Endothelial cell of umbilical vein (primary cell): Measurements from ENCODE around the gene NALCN. TPM values are rescaled to one million over a fixed set of nuclear protein-coding genes. Genes with fewer than 3 reads are reported as not detected.

Source experiments
- BruUV-seq: library from RNA; stranded (reverse); fragments of 400-500 nt; replicated peaks from 2 replicates; lab custom pipeline; 2021; lab: Mats Ljungman, UMichigan
- CTCF ChIA-PET: fragments of 300-600, 350-600 bp; sonication (Branson Sonifier 250); formaldehyde crosslinking; loops from one replicate; lab custom pipeline; 2021; ENCODE audit warnings: antibody characterized with exemption, inconsistent platforms; lab: Charles Lee
- POLR2A ChIA-PET: fragments of 300-600, 350-600 bp; sonication (Branson Sonifier 250); formaldehyde crosslinking; loops from one replicate; lab custom pipeline; 2021; ENCODE audit warnings: antibody characterized with exemption, inconsistent platforms; lab: Charles Lee
- DNase-seq: peaks from one replicate; pipeline ENCODE4 v3.0.0-alpha.2; 2011; ENCODE audit warnings: low read depth, low spot score
- FAIRE-seq: peaks from 2 replicates; lab custom pipeline; 2011; peaks lifted over from hg19 to GRCh38; lab: Jason Lieb, UNC
- H2AFZ ChIP-seq: 2 replicates; pipeline ENCODE4 v1.6.0; 2012; ENCODE audit warnings: low read depth, low read length, control low read depth, inconsistent platforms
- H3K27ac ChIP-seq: 2 replicates; pipeline ENCODE4 v1.5.1; 2011; ENCODE audit warnings: low read depth, mild to moderate bottlenecking, control low read depth, low read length, moderate library complexity; ENCODE audit not compliant: insufficient read depth
- H3K27me3 ChIP-seq, 2 experiments: 2 replicates each; pipeline versions ENCODE4 v1.6.0 to v1.6.1; 2011; ENCODE audit warnings: low read length in 2 of 2, mixed read lengths in 1 of 2; ENCODE audit not compliant: control insufficient read depth in 2 of 2, insufficient read depth in 2 of 2
- H3K36me3 ChIP-seq, 2 experiments: 2 replicates in 1 of 2; 3 replicates in 1 of 2; pipeline ENCODE4 v1.5.1; 2011; ENCODE audit warnings: low read length in 2 of 2, mild to moderate bottlenecking in 1 of 2, moderate library complexity in 1 of 2; ENCODE audit not compliant: control insufficient read depth in 2 of 2, insufficient read depth in 2 of 2; ENCODE audit errors: extremely low read depth in 1 of 2
- H3K4me1 ChIP-seq: 3 replicates; pipeline ENCODE4 v1.5.1; 2011; ENCODE audit warnings: mild to moderate bottlenecking, low read length; ENCODE audit not compliant: control insufficient read depth, insufficient read depth; ENCODE audit errors: extremely low read depth
- H3K4me2 ChIP-seq: 2 replicates; pipeline ENCODE4 v1.6.1; 2011; ENCODE audit warnings: low read length, control low read depth, mixed read lengths; ENCODE audit not compliant: insufficient read depth
- H3K4me3 ChIP-seq, 3 experiments: fragments of 200-600 bp in 1 of 3; sonication (generic), shearing (Covaris generic) in 1 of 3; replicated peaks in 1 of 3; 2 replicates each; pipeline ENCODE4 v1.5.1; 2011 to 2016; ENCODE audit warnings: control low read depth in 3 of 3, low read length in 3 of 3, mild to moderate bottlenecking in 2 of 3, inconsistent platforms in 1 of 3, low read depth in 1 of 3, moderate library complexity in 1 of 3; ENCODE audit not compliant: insufficient read depth in 1 of 3
- H3K79me2 ChIP-seq: 2 replicates; pipeline ENCODE4 v1.6.0; 2012; ENCODE audit warnings: low read length, inconsistent platforms; ENCODE audit not compliant: control insufficient read depth, insufficient read depth
- H3K9ac ChIP-seq: replicated peaks from 2 replicates; pipeline ENCODE3; 2011; ENCODE audit warnings: low read length, control low read depth; ENCODE audit not compliant: insufficient read depth; ENCODE audit errors: extremely low read depth
- H3K9me1 ChIP-seq: replicated peaks from 3 replicates; pipeline ENCODE4 v1.6.0; 2011; ENCODE audit warnings: mild to moderate bottlenecking, low read length; ENCODE audit not compliant: control insufficient read depth, insufficient read depth; ENCODE audit errors: extremely low read depth
- H3K9me3 ChIP-seq: replicated peaks from 2 replicates; pipeline ENCODE4 v1.5.1; 2012; ENCODE audit warnings: low read length, inconsistent platforms; ENCODE audit not compliant: control insufficient read depth, insufficient read depth
- H4K20me1 ChIP-seq: replicated peaks from 2 replicates; pipeline ENCODE3; 2011; ENCODE audit warnings: mild to moderate bottlenecking, low read length; ENCODE audit not compliant: control insufficient read depth, insufficient read depth; ENCODE audit errors: extremely low read depth
- EZH2 ChIP-seq: IDR thresholded peaks from 2 replicates; pipeline ENCODE4 v1.6.1; 2012; ENCODE audit warnings: borderline replicate concordance, low read depth, mild to moderate bottlenecking, moderate library complexity, low read length, inconsistent platforms; ENCODE audit not compliant: severe bottlenecking
- FOS ChIP-seq: IDR thresholded peaks from 2 replicates; pipeline ENCODE4 v1.6.1; 2011; ENCODE audit warnings: mild to moderate bottlenecking, low read length, moderate library complexity, borderline replicate concordance; ENCODE audit not compliant: insufficient read depth
- GATA2 ChIP-seq: IDR thresholded peaks from 2 replicates; pipeline ENCODE4 v1.7.0; 2011; ENCODE audit warnings: low read depth, mild to moderate bottlenecking, moderate library complexity, mixed read lengths, low read length; ENCODE audit not compliant: insufficient read length, insufficient read depth
- JUN ChIP-seq: IDR thresholded peaks from 2 replicates; pipeline ENCODE4 v1.6.1; 2011; ENCODE audit warnings: borderline replicate concordance, low read depth; ENCODE audit not compliant: insufficient read length, insufficient read depth
- MYC ChIP-seq: IDR thresholded peaks from one replicate; pipeline ENCODE4 v1.6.1; 2011; ENCODE audit warnings: mild to moderate bottlenecking, low read depth, low read length
- POLR2A ChIP-seq: IDR thresholded peaks from 2 replicates; pipeline ENCODE4 v1.6.1; 2012; ENCODE audit warnings: low read depth, mild to moderate bottlenecking, control low read depth, low read length
- POLR2AphosphoS5 ChIP-seq: IDR thresholded peaks from 2 replicates; pipeline ENCODE4 v1.6.1; 2012; ENCODE audit warnings: low read depth, mild to moderate bottlenecking, control low read depth, low read length, moderate library complexity; ENCODE audit not compliant: insufficient read depth
- dilution Hi-C: fragments of 300-500 bp; cut with MboI; formaldehyde crosslinking; loops from one replicate; pipeline ENCODE4 v1.15.0; 2019; ENCODE audit warnings: low sequenced_read_pairs; ENCODE audit not compliant: extremely low pct_ligation_motif_present
- intact Hi-C: fragments of 100-400 bp; cut with micrococcal nuclease; formaldehyde crosslinking; loops from one replicate; pipeline ENCODE4 v1.10.0; 2022
- polyA plus RNA-seq, 4 experiments: library from polyadenylated mRNA; depleted of rRNA in 3 of 4; stranded (reverse) in 3 of 4; unstranded in 1 of 4; fragments of >200 nt; gene quantifications; 2 replicates each; pipeline versions ENCODE4 v1.2.1 to v1.2.3, GENCODE V29; 2011 to 2012; ENCODE audit warnings: missing spikeins in 1 of 4
- total RNA-seq: library from RNA; stranded (reverse); gene quantifications from 2 replicates; pipeline ENCODE4 v1.2.3, GENCODE V29; 2021
- TF ChIP-seq, protein P1 (sequence below): IDR thresholded peaks from 2 replicates; pipeline ENCODE4 v1.6.1; 2011; ENCODE audit not compliant: insufficient read depth, insufficient read length
- TF ChIP-seq, protein P2 (sequence below), 2 donors: IDR thresholded peaks; 1 replicate in 1 of 2; 2 replicates in 1 of 2; pipeline ENCODE4 v1.5.1; 2011; ENCODE audit warnings: low read length in 2 of 2, mild to moderate bottlenecking in 2 of 2, moderate library complexity in 2 of 2, control low read depth in 1 of 2, inconsistent platforms in 1 of 2, low read depth in 1 of 2; ENCODE audit not compliant: insufficient read depth in 1 of 2; ENCODE audit errors: extremely low read depth in 1 of 2

The NALCN gene
- total and polyA plus RNA-seq, 2 donors (not counting 3 experiments of a cell fraction or from before 2014, with no cell fraction given) = 3.3 to 4.4 TPM

DNA sequence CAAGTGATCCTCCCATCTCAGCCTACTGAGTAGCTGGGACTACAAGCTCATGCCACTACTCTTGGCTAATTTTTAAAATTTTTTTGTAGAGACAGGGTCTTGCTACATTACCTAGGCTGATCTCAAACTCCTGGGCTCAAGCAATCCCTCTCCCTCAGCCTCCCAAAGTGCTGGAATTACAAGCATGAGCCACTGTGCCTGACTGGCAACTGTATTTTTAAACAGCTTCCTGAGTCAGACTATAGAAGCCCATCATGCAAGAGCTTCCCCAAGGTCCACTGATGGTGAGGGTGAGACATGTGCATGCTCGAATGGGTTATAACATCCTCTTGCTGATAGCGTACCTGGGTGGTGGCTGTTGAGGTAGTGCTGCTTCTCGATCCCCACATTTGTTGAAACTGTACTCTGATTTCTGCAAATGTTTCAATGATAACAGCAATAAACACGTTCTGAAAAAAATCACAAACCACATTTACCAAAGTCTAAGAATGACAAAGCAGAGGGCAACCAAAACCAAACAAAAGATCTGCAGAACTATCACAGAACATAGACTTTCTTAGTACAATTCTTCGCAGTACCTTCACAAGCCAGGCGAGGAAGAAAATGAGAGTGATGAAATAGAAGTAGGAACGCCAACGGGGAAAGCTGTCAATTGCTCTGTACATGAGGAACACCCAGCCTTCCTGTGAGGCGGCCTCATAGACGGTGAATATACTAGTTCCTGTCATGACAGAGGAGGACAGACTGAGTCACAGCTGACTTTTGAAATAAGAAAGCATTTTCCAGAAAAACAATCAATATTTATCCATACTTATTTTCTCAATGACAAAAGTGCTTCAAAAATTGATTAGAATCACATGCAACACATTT, 124.4 kb downstream of the NALCN start:
- no peak overlapping the region for H3K9ac ChIP-seq
- H3K4me2 ChIP-seq = no peak overlapping the region
- no peaks in the 10 kb centered on the region for H3K36me3 ChIP-seq
- TF ChIP-seq EZH2 (no peak), MYC (no peak), GATA2 (no peak), POLR2A (no peak), JUN (no peak), POLR2AphosphoS5 (no peak), FOS (no peak)
- TF ChIP-seq, protein P1, sequence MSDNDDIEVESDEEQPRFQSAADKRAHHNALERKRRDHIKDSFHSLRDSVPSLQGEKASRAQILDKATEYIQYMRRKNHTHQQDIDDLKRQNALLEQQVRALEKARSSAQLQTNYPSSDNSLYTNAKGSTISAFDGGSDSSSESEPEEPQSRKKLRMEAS = no peak
- TF ChIP-seq, protein P2, sequence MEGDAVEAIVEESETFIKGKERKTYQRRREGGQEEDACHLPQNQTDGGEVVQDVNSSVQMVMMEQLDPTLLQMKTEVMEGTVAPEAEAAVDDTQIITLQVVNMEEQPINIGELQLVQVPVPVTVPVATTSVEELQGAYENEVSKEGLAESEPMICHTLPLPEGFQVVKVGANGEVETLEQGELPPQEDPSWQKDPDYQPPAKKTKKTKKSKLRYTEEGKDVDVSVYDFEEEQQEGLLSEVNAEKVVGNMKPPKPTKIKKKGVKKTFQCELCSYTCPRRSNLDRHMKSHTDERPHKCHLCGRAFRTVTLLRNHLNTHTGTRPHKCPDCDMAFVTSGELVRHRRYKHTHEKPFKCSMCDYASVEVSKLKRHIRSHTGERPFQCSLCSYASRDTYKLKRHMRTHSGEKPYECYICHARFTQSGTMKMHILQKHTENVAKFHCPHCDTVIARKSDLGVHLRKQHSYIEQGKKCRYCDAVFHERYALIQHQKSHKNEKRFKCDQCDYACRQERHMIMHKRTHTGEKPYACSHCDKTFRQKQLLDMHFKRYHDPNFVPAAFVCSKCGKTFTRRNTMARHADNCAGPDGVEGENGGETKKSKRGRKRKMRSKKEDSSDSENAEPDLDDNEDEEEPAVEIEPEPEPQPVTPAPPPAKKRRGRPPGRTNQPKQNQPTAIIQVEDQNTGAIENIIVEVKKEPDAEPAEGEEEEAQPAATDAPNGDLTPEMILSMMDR (IDR thresholded peaks at IDR 0.05; ENCODE audit: extremely low read depth in 1 of 2, insufficient read depth in 1 of 2, low read depth in 1 of 2, low read length in 2 of 2) = no peak
- H3K27ac ChIP-seq = no peak overlapping the region
- FAIRE-seq = no peak
- ChIA-PET CTCF (no interaction called here), POLR2A (no interaction called here)
- H3K9me1 ChIP-seq = no peaks in the 10 kb centered on the region
- H4K20me1 ChIP-seq = no peaks in the 10 kb centered on the region
- H2AFZ ChIP-seq = no peak overlapping the region
- H3K79me2 ChIP-seq = no peaks in the 10 kb centered on the region
- no peak for DNase-seq
- dilution Hi-C loops (no loop called here), intact Hi-C loops (no loop called here)
- no peaks in the 10 kb centered on the region for H3K4me1 ChIP-seq
- no TSS peak for BruUV-seq
- no peak overlapping the region for H3K4me3 ChIP-seq
- H3K9me3 ChIP-seq = no peaks in the 10 kb centered on the region
- no peaks in the 10 kb centered on the region for H3K27me3 ChIP-seq
